ENCODE results near the gene TBX6. TPM values are rescaled to one million over a fixed set of nuclear protein-coding genes. Genes with fewer than 3 reads are reported as not detected.

The TBX6 gene
- total and polyA plus RNA-seq, 11 donors, result 0.26 to 0.95 (median 0.72) TPM; not detected in 1

DNA sequence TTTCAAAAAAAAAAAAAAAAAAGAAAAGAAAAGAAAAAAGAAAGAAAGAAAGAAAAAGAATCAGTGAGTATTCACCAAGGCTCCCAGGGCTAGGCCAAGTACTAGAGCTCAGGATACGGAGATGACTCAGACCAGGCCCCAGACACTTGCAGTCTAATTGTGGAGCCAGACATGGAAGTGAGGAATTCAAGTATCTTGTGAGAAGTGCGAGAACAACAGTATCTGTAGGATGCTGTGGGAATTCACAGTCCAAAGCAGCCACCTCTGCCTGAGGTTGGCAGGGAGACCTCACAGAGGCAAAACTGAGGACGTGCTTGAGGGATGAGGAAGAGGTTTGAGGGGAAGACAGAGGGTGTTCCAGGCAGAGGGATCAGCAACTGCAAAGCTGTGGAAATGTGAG, 40.2 kb downstream of the TBX6 start:
- H3K9me3 ChIP-seq, result no peaks in the 10 kb centered on the region
- peaks cover 0 to 27% (median 11%) of the 10 kb centered on the region in 12 donors for H3K4me1 ChIP-seq
- DNase-seq (no peak), ATAC-seq (no peak)
- intact Hi-C loops (cut with DNase I), result loop anchor here in 1 of 10 donors (5.0 kb wide), 1 partner anchor 49 kb away; no protein-coding TSS in a partner anchor
- H3K27me3 ChIP-seq, result no peaks in the 10 kb centered on the region
- no peak for TF ChIP-seq POLR2A (IDR thresholded peaks at IDR 0.05)
- TF ChIP-seq, protein P1, sequence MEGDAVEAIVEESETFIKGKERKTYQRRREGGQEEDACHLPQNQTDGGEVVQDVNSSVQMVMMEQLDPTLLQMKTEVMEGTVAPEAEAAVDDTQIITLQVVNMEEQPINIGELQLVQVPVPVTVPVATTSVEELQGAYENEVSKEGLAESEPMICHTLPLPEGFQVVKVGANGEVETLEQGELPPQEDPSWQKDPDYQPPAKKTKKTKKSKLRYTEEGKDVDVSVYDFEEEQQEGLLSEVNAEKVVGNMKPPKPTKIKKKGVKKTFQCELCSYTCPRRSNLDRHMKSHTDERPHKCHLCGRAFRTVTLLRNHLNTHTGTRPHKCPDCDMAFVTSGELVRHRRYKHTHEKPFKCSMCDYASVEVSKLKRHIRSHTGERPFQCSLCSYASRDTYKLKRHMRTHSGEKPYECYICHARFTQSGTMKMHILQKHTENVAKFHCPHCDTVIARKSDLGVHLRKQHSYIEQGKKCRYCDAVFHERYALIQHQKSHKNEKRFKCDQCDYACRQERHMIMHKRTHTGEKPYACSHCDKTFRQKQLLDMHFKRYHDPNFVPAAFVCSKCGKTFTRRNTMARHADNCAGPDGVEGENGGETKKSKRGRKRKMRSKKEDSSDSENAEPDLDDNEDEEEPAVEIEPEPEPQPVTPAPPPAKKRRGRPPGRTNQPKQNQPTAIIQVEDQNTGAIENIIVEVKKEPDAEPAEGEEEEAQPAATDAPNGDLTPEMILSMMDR (IDR thresholded peaks at IDR 0.05), result no peak
- WGBS, 4 donors, result 85 to 91% (median 86%) methylated on average over 3 of the region's 3 CpGs
- no peak overlapping the region for H3K27ac ChIP-seq
- H3K4me3 ChIP-seq, result no peak overlapping the region
- H3K36me3 ChIP-seq, result no peaks in the 10 kb centered on the region

DNA sequence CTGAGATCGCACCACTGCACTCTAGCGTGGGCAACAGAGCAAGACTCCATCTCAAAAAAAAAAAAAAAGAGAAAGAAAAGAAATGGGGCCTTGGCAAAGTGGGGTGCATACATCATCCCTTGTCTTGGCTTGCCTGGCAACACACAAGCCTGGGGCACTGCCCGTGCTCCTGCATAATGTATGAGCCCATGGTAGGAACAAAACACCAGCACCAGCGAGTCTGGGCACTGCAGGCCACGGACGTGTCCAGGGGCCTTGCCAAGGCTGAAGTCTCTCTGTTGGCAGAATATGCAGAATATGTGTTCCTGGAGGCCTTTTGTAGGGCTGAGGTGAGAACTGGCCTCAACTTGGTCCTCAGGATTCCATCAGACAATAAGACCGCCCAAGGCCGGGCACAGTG, 41.9 kb downstream of the TBX6 start:
- intact Hi-C loops (cut with DNase I), result loop anchor here in 1 of 10 donors (5.0 kb wide), 1 partner anchor 48 kb away; no protein-coding TSS in a partner anchor
- WGBS, 4 donors, result 92 to 96% (median 94%) methylated on average over 8 of the region's 8 CpGs
- H3K4me1 ChIP-seq, result peaks cover 0 to 27% (median 11%) of the 10 kb centered on the region in 12 donors

DNA sequence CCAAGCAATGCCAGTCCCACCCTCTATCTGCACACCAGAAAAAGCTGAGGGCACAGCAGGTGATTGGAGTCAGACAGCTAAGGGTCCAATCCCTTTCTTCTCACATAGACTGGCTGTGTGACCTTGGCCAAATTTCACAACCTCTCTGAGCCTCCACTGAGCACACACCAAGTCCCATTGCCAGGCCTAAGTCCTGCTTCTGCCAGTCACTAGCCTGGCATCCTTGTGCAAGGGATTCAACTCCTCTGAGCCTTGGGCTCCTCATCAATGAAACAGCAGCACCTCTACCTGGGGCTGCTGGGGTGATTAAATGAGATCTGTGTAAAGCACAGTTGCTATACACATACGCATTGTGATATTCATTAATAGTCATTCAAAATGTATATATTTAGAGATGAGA, 45.1 kb downstream of the TBX6 start:
- ATAC-seq (no peak), DNase-seq (no peak)
- WGBS, 4 donors, result 87 to 91% (median 89%) methylated on average over 1 of the region's 1 CpG

More for the DNA sequence above, 41.9 kb downstream of the TBX6 start:
- Histone ChIP-seq H3K9me3 (no peaks in the 10 kb centered on the region), H3K27me3 (no peaks in the 10 kb centered on the region), H3K27ac (no peak overlapping the region), H3K4me3 (no peak overlapping the region), H3K36me3 (no peaks in the 10 kb centered on the region)
- no peak for DNase-seq
- ATAC-seq, result no peak
- TF ChIP-seq POLR2A (IDR thresholded peaks at IDR 0.05), result no peak
- TF ChIP-seq, protein P1 (IDR thresholded peaks at IDR 0.05), result no peak

DNA sequence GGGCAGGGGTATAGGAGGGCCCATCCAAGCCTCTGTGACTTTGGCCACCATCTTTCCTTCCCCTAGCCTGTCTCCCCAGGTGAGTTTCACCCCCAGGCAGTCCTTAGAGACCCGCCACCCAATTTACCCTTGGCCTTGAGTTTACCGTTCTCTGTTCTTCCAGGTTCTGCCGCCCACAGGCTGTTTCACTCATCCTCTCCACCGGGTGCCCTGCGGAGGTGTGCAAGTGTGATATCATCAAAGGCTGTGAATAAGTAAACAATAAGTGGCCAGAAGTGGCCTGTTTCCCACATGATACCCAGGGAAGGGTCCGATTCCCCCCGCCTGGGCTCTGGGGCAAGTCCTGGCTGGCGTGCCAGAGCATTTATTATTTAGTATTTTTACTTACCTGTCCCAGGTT, 45.5 kb downstream of the TBX6 start:
- Histone ChIP-seq H3K4me3 (no peak overlapping the region), H3K9me3 (no peaks in the 10 kb centered on the region), H3K4me1 (no peaks in the 10 kb centered on the region), H3K27me3 (no peaks in the 10 kb centered on the region), H3K36me3 (no peaks in the 10 kb centered on the region), H3K27ac (no peak overlapping the region)
- intact Hi-C loops (cut with DNase I), result no loop called here
- TF ChIP-seq, protein P1 (IDR thresholded peaks at IDR 0.05), result no peak
- TF ChIP-seq POLR2A (IDR thresholded peaks at IDR 0.05), result no peak
- ATAC-seq (peak in 1 of 4 donors; percentile 41), DNase-seq (no peak)
- 72 to 81% (median 78%) methylated on average over 8 of the region's 8 CpGs for WGBS, 4 donors

More for the DNA sequence above, 45.1 kb downstream of the TBX6 start:
- Histone ChIP-seq H3K27ac (no peak overlapping the region), H3K4me3 (no peak overlapping the region), H3K36me3 (no peaks in the 10 kb centered on the region), H3K27me3 (no peaks in the 10 kb centered on the region), H3K4me1 (no peaks in the 10 kb centered on the region), H3K9me3 (no peaks in the 10 kb centered on the region)
- TF ChIP-seq POLR2A (IDR thresholded peaks at IDR 0.05), result no peak
- TF ChIP-seq, protein P1 (IDR thresholded peaks at IDR 0.05), result no peak
- intact Hi-C loops (cut with DNase I), result no loop called here

Data from heart left ventricle (tissue), 16 donors.